ENCODE measurements around the gene AMTN.
A peak's percentile ranks its signal among the peaks of the same experiment; 100 is the strongest.
"Not testable (repeated sequence)": the region's sequence is repeated elsewhere in the genome, so short reads cannot be mapped to it uniquely, and the experiment has no call there.

The AMTN gene, protein sequence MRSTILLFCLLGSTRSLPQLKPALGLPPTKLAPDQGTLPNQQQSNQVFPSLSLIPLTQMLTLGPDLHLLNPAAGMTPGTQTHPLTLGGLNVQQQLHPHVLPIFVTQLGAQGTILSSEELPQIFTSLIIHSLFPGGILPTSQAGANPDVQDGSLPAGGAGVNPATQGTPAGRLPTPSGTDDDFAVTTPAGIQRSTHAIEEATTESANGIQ

GRCh38 chr4:70518269-70518668 lies at the start of gene AMTN:
TSS of gene AMTN (plus strand) at chr4:70518569. CDS start at chr4:70518778, 209 bp downstream.
- DNase-seq (ENCODE audit: low spot score) = no peak

- DNase-seq (ENCODE audit: low spot score) = no peak
Measured at GRCh38 chr4:70471897-70472296, 46.5 kb upstream of the AMTN start, which contains the start of gene MUC7. TSS of gene MUC7 (plus strand) at chr4:70472197. CDS start at chr4:70474022, 1,825 bp downstream.

DNA sequence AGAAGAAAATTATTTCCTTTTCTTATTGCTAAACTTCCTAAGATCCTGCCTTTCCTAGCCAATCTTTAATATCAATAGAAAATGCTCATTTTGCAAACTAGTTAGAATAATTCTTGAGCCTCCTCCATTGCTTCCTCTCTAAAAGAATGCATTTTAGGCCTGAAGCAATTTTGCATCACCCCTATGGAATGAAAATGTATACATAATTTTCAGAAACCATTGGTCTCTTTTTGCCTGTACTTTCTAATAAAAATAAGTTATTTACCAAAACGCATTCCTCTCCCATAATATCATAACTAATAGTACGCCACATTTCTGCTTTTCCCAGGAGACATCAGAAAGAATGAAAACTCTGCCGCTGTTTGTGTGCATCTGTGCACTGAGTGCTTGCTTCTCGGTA lies 44.7 kb upstream of the AMTN start:
- DNase-seq (ENCODE audit: low spot score) = no peak

- DNase-seq (ENCODE audit: low spot score) = no peak
Measured at GRCh38 chr4:70488748-70489147, 29.6 kb upstream of the AMTN start.

DNA sequence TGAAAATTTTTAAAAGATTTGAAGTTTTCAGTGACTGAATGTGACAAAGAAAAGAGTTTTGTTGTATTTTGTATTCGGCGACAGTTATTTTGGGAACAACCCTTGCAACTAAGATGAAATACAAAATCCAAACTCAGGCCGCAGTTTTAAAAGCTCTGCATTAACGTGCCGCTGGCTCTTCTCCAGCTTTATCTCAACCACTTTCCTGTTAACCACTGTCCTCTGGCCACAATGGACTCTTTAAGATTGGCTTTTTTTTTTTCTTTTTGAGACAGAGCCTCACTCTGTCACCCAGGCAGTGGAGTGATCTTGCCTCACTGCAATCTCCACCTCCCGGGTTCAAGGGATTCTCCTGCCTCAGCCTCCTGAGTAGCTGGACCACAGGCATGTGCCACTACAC lies 22.1 kb upstream of the AMTN start:
- no peak for DNase-seq (ENCODE audit: low spot score)

- DNase-seq (ENCODE audit: low spot score) = not testable (repeated sequence)
Measured at GRCh38 chr4:70501838-70502237, 16.5 kb upstream of the AMTN start.

GRCh38 chr4:70504733-70505132 lies 13.6 kb upstream of the AMTN start:
- no peak for DNase-seq (ENCODE audit: low spot score)

DNA sequence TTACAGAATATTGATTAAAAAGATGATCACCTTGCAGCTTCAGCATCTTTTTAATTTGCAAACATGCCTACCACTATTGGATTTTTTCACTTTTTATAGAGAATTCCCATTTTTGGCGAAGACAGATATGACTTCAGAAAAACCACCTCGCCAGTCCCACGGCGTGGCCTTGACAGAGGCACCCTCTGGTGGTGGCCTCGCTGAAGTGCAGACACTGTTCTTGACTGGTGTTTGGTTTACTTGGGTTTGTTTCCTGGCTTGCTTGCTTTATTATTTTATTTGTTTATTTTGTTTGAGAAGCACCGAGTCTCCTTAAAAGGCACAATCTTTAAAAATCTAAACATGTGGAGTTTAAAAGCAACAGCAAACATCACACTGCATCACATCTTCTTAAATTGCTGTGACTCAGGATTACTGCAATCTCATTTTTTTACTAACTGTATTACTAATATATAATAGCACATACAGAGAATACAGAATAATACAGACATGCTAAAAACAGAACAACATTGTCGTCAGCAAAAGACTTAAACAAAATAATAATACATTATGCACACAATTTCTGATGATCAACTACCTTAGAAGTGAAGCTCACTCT lies 13.1 kb upstream of the AMTN start:
- DNase-seq (ENCODE audit: low spot score) = peak; percentile 17

GRCh38 chr4:70508801-70509200 lies 9.6 kb upstream of the AMTN start:
- no peak for DNase-seq (ENCODE audit: low spot score)

DNA sequence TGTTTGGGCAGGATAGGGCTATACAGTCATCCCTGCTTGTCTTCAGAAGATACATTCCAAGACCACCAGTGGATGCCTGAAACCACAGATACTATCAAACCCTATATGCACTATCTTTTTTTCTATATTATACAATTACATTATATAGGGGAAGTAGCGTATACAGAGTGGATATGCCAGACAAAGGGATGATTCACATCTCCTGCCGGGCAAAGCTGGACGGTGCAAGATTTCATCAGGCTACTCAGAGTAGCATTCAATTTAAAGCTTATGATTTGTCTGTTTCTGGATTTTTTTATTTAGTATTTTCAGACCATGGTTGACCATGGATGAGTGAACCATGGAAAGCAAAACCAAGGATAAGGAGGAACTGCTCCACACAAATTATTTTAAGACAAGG lies 7.0 kb upstream of the AMTN start:
- no peak for DNase-seq (ENCODE audit: low spot score)

- DNase-seq (ENCODE audit: low spot score) = no peak
Measured at GRCh38 chr4:70515367-70516250, 2.8 kb upstream of the AMTN start.

- DNase-seq (ENCODE audit: low spot score) = no peak
Measured at GRCh38 chr4:70518716-70519115, 347 bp downstream of the AMTN start.

DNA sequence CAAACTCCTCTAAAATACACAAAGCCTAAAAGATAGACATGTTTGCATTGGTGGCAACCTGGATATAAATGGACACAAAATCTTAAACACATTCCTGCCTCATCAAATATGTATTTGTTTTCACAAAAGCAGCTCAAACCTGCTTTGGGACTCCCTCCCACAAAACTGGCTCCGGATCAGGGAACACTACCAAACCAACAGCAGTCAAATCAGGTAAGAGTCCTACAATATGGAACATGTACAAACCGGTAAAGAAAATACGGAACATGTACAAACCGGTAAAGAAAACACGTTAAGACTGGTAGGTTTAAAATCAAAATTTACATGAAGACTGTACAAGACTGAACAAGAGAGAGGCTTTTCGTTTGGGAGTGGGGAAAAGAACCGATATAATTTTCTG lies 4.3 kb downstream of the AMTN start:
- DNase-seq (ENCODE audit: low spot score) = no peak

GRCh38 chr4:70530997-70531396 lies 12.6 kb downstream of the AMTN start:
- no peak for DNase-seq (ENCODE audit: low spot score)

DNA sequence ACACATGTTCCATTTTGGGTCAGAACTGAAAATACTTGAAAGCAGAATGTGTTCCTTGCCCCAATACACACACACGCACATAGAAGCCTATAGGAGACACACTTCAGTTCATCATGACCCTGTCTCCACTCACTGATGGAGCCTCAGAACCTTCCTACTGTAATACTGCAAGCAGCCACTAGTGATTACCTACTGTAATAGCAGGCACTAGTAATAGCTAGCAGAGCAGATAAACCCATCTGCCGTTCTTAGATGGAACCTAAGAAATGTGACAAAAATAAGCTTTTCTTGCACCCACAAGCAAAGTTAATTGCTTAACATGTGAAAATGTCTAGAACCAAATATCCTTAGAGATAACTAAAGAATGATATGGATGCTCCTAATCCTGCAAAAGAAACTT lies 13.6 kb downstream of the AMTN start:
- no peak for DNase-seq (ENCODE audit: low spot score)

DNA sequence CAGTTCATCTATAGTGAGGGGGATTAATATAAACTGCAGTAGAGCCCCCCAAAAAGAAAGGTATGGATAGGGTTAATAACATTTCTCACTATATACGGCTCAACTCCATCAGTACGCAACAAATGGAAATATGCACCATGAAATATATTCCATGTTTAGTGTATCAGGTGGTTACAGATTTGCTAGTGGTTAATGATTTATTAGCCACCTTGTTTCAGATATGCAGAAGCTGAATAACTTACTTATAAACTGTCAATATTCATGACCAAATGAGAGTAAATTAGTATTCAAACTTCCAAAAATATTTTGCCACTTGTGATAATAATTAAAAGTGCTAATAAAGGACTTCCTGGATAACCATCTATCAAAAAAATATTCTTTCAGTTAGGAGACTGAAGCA lies 14.8 kb downstream of the AMTN start:
- no peak for DNase-seq (ENCODE audit: low spot score)

GRCh38 chr4:70533791-70534190 lies 15.4 kb downstream of the AMTN start:
- no peak for DNase-seq (ENCODE audit: low spot score)

DNA sequence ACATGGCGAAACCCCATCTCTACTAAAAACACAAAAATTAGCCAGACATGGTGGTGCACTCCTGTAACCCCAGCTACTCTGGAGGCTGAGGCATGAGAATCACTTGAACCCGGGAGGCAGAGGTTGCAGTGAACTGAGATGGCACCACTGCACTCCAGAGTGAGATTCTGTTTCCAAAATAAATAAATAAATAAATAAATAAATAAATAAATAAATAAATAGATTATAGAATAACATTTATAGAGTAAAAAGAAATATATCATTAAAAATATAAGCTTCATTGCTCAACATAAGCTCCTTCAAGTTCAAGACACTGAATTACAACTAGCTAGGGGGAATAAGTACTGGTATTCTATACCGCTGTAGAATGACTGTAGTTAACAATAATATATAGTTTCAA lies 16.5 kb downstream of the AMTN start:
- not testable (repeated sequence) for DNase-seq (ENCODE audit: low spot score)

- DNase-seq (ENCODE audit: low spot score) = no peak
Measured at GRCh38 chr4:70538869-70539268, 20.5 kb downstream of the AMTN start.

- DNase-seq (ENCODE audit: low spot score) = no peak
Measured at GRCh38 chr4:70544279-70544868, 26.0 kb downstream of the AMTN start.

DNA sequence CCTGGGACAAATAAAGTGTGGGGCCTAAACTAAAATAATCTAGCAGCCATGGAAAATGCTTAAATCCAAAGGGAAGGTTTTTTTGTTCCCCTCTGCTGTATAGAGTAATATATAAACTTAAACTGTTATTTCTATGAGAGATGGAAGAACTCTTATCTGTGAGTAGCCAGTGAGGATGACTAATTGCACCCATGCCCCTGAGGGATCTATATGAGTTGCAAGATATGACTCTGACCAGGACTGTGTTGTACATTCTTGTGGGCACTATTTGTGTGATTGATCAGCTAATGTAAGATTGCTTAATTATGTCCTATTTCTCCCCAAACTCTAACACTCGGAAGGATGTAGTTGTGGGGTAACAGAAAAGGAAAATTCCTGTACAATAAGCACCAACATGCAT lies 38.5 kb downstream of the AMTN start:
- no peak for DNase-seq (ENCODE audit: low spot score)

DNA sequence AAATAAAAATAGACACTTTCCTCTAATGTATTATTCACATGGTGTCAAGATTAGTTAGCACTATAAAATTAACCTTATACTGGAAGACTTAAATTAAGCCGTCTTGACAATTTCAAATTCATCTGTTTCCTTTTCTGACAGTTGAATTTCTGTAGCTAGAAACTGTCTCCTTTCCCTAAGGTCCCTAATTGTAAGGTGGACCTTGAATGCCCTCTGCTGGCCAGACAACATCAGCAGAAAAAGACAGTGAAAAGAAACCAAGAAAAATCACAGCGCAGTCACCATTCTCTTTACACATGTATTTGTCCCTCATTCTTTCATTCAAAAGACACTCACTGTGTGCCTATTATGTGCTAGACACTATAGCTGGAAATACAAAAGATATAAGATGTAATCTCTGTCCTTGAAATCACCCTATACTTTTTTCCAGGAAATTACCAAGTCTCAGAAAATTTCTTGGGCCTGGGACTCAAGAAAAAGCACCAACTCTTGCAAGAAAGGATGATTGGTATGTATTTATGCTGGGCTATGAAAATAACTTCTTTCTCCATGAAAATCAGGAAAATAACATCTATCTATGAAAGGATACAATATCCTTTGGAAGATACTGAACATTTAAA lies 41.0 kb downstream of the AMTN start:
- peak; percentile 7 for DNase-seq (ENCODE audit: low spot score)
